PC-9 (cell line): ENCODE results near the gene ZNHIT1.

Experiments
- EZH2 ChIP-seq: fragments of 200-600 bp; sonication (generic); IDR thresholded peaks from 2 replicates; pipeline ENCODE4 v1.8.0; 2017; ENCODE audit warnings: antibody characterized with exemption, low read depth
- TF ChIP-seq, protein P1 (sequence below): fragments of 200-600 bp; sonication (generic); conservative IDR thresholded peaks from 2 replicates; pipeline ENCODE4 v1.6.1; 2017; ENCODE audit warnings: mixed run types, antibody characterized with exemption, mild to moderate bottlenecking, moderate library complexity

DNA sequence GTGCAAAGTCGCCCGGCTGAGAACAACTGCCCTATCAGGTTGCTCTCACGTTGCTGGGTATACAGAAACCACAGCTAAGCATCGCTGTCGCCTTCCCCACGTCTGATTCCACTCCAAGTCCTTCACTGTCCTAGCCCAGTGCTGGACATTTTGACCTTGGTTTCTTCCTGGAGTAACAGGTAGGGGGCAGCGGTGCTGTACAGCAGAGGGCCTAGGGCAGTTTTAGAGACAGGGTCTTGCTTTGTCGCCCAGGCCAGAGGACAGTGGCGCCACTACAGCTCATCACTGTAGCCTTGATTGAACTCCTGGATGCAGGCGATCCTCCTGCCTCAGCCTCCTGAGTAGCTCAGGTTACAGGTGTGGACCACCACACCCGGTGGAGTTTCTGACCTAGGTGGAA, 17.1 kb downstream of the ZNHIT1 start:
- TF ChIP-seq, protein P1, sequence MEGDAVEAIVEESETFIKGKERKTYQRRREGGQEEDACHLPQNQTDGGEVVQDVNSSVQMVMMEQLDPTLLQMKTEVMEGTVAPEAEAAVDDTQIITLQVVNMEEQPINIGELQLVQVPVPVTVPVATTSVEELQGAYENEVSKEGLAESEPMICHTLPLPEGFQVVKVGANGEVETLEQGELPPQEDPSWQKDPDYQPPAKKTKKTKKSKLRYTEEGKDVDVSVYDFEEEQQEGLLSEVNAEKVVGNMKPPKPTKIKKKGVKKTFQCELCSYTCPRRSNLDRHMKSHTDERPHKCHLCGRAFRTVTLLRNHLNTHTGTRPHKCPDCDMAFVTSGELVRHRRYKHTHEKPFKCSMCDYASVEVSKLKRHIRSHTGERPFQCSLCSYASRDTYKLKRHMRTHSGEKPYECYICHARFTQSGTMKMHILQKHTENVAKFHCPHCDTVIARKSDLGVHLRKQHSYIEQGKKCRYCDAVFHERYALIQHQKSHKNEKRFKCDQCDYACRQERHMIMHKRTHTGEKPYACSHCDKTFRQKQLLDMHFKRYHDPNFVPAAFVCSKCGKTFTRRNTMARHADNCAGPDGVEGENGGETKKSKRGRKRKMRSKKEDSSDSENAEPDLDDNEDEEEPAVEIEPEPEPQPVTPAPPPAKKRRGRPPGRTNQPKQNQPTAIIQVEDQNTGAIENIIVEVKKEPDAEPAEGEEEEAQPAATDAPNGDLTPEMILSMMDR: peak; percentile 25; the same call in 1 of the 2 replicates
- no peak for TF ChIP-seq EZH2
